ENCODE data around the gene NAT14. TPM values are rescaled to one million over a fixed set of nuclear protein-coding genes. Genes with fewer than 3 reads are reported as not detected.

The NAT14 gene
- total RNA-seq, 1 experiment from 2014 or later: 55.3 TPM

GRCh38 chr19:55492362-55492944 is 7.5 kb downstream of the NAT14 start (continued):
- TF ChIP-seq REST (IDR thresholded peaks at IDR 0.05; ENCODE audit: low read depth) (no peak), CEBPB (IDR thresholded peaks at IDR 0.05; ENCODE audit: low read depth) (no peak), SP1 (IDR thresholded peaks at IDR 0.05; ENCODE audit: low read depth) (no peak), EZH2phosphoT487 (IDR thresholded peaks at IDR 0.05; ENCODE audit: borderline replicate concordance) (no peak), TCF7L2 (IDR thresholded peaks at IDR 0.05; ENCODE audit: borderline replicate concordance, extremely low read depth, insufficient read depth, insufficient read length) (no peak)

- POLR2A ChIA-PET: interaction anchor here (1.2 kb wide), 1 partner anchor 8 kb away, joined by 4 read pairs; the partner anchor contains the start of gene NAT14
- Histone ChIP-seq H3K4me1 (ENCODE audit: control insufficient read depth in 1 of 2, insufficient read depth in 2 of 2, low read length in 2 of 2) (peaks cover 0 to 11% of the 10 kb centered on the region in 2 experiments; a peak in 1 of 4 replicates), H3K9me3 (ENCODE audit: control insufficient read depth in 1 of 2, insufficient read depth in 1 of 2, low read depth in 1 of 2, low read length in 2 of 2) (no peaks in the 10 kb centered on the region), H3K9me2 (ENCODE audit: insufficient read depth) (no peaks in the 10 kb centered on the region), H3K27ac (ENCODE audit: low read depth, low read length) (no peak overlapping the region), H4K20me1 (ENCODE audit: insufficient read depth) (no peaks in the 10 kb centered on the region), H3K79me2 (ENCODE audit: insufficient read depth, low read length) (no peaks in the 10 kb centered on the region), H3K36me3 (ENCODE audit: control insufficient read depth in 1 of 2, insufficient read depth in 2 of 2, low read length in 2 of 2) (no peaks in the 10 kb centered on the region), H2AFZ (ENCODE audit: low read depth, low read length, poor library complexity, severe bottlenecking) (no peak overlapping the region), H3K4me2 (ENCODE audit: low read length) (no peak overlapping the region), H3K9ac (ENCODE audit: low read length) (no peak overlapping the region), H3K4me3 (replicated peaks in 1 of 2; ENCODE audit: low read depth in 1 of 2, low read length in 2 of 2) (no peak overlapping the region), H3K27me3 (ENCODE audit: insufficient read depth, low read length) (no peaks in the 10 kb centered on the region)
- TF ChIP-seq SRF (IDR thresholded peaks at IDR 0.05; ENCODE audit: low read depth) (no peak), SP1 (IDR thresholded peaks at IDR 0.05; ENCODE audit: low read depth) (no peak)
- RAD21 ChIA-PET (ENCODE audit: low non-redundant PET in 1 of 2, low total read pairs in 2 of 2, uncharacterized antibody in 2 of 2, unreplicated experiment in 2 of 2): no interaction called here
- no peak for DNase-seq (ENCODE audit: low read depth, low spot score)
- no TSS peak for BruUV-seq (replicated peaks)
- intact Hi-C loops (cut with micrococcal nuclease): no loop called here
- no peak for ATAC-seq
- CTCF ChIA-PET: no interaction called here
Observed at GRCh38 chr19:55493052-55493644, 8.2 kb downstream of the NAT14 start.
